GM23248 (cell line): Measurements from ENCODE around the gene P2RX3. TPM values are rescaled to one million over a fixed set of nuclear protein-coding genes. Genes with fewer than 3 reads are reported as not detected.
"Not testable (repeated sequence)": the region's sequence is repeated elsewhere in the genome, so short reads cannot be mapped to it uniquely, and the experiment has no call there.

Experiments used
- DNase-seq: peaks from one replicate; pipeline ENCODE4 v3.0.0-alpha.2; 2015
- H2AFZ ChIP-seq: fragments of 200-600 bp; sonication (generic); 2 replicates; pipeline ENCODE4 v1.6.1; 2016; ENCODE audit warnings: antibody characterized with exemption
- H3F3A ChIP-seq: fragments of 200-600 bp; sonication (generic); 2 replicates; pipeline ENCODE4 v1.6.1; 2016; ENCODE audit warnings: mild to moderate bottlenecking, antibody characterized with exemption, mixed run types; ENCODE audit not compliant: insufficient read depth
- H3K27ac ChIP-seq: fragments of 200-600 bp; sonication (generic); 2 replicates; pipeline ENCODE4 v1.5.1; 2016; ENCODE audit warnings: mild to moderate bottlenecking
- H3K27me3 ChIP-seq: fragments of 200-600 bp; sonication (generic); replicated peaks from 2 replicates; pipeline ENCODE4 v1.6.1; 2016; ENCODE audit warnings: mild to moderate bottlenecking; ENCODE audit not compliant: insufficient read depth
- H3K36me3 ChIP-seq: fragments of 200-600 bp; sonication (generic); 2 replicates; pipeline ENCODE4 v1.6.1; 2016; ENCODE audit warnings: low read depth, mild to moderate bottlenecking
- H3K4me1 ChIP-seq: fragments of 200-600 bp; sonication (generic); 2 replicates; pipeline ENCODE4 v1.6.1; 2016; ENCODE audit warnings: mild to moderate bottlenecking; ENCODE audit not compliant: insufficient read depth
- H3K4me2 ChIP-seq: fragments of 200-600 bp; sonication (generic); one replicate; pipeline ENCODE4 v1.6.1; 2016; ENCODE audit warnings: mild to moderate bottlenecking; ENCODE audit not compliant: unreplicated experiment
- H3K4me3 ChIP-seq: fragments of 200-600 bp; sonication (generic); 2 replicates; pipeline ENCODE4 v1.5.1; 2016; ENCODE audit warnings: mild to moderate bottlenecking
- H3K79me2 ChIP-seq: fragments of 200-600 bp; sonication (generic); 2 replicates; pipeline ENCODE4 v1.6.1; 2016; ENCODE audit warnings: mild to moderate bottlenecking; ENCODE audit not compliant: insufficient read depth
- H3K9ac ChIP-seq: fragments of 200-600 bp; sonication (generic); 2 replicates; pipeline ENCODE4 v1.6.1; 2016; ENCODE audit warnings: mild to moderate bottlenecking
- H3K9me2 ChIP-seq: fragments of 200-600 bp; sonication (generic); 2 replicates; pipeline ENCODE4 v1.6.1; 2016; ENCODE audit warnings: mixed run types, mild to moderate bottlenecking, moderate library complexity; ENCODE audit not compliant: insufficient read depth
- H3K9me3 ChIP-seq: fragments of 200-600 bp; sonication (generic); one replicate; pipeline ENCODE4 v1.6.1; 2017; ENCODE audit warnings: low read depth
- H4K20me1 ChIP-seq: fragments of 200-600 bp; sonication (generic); 2 replicates; pipeline ENCODE4 v1.6.0; 2016; ENCODE audit not compliant: insufficient read depth
- EZH2 ChIP-seq: fragments of 200-600 bp; sonication (generic); IDR thresholded peaks from 2 replicates; pipeline ENCODE4 v1.6.1; 2018; ENCODE audit warnings: antibody characterized with exemption, mild to moderate bottlenecking; ENCODE audit not compliant: insufficient read depth, poor library complexity, severe bottlenecking
- EZH2phosphoT487 ChIP-seq: fragments of 200-600 bp; sonication (generic); IDR thresholded peaks from 2 replicates; pipeline ENCODE4 v1.6.1; 2018; ENCODE audit warnings: antibody characterized with exemption, moderate library complexity, mild to moderate bottlenecking, low read depth; ENCODE audit not compliant: insufficient read depth
- WGBS, 2 experiments: methylation state at CpG; one replicate each; pipeline ENCODE4 v1.1.6; 2015 to 2017; ENCODE audit warnings: low lambda C conversion rate in 2 of 2, low coverage in 1 of 2; ENCODE audit errors: missing lambda C conversion rate in 2 of 2; 5-methylcytosine and 5-hydroxymethylcytosine counted together
- in situ Hi-C: fragments of 300-500 bp; cut with MboI; formaldehyde crosslinking; loops from 2 replicates; pipeline ENCODE4 v1.15.0; 2020
- polyA plus RNA-seq: library from polyadenylated mRNA; unstranded; fragments of >200 nt; fragmentation: Nextera tagmentation; extraction: Ambion mirVana; gene quantifications from 2 replicates; pipeline ENCODE4 v1.2.1, GENCODE V29; 2016
- total RNA-seq: library from RNA; depleted of rRNA; stranded (reverse); fragments of >200 nt; shearing (Covaris generic); gene quantifications from 2 replicates; pipeline ENCODE4 v1.2.3, GENCODE V29; 2014; rRNA removed

P2RX3 gene
- total RNA-seq (not detected in 2 replicates), polyA plus RNA-seq (0.10 TPM in 1 of 2 replicates, not detected in the other)

GRCh38 chr11:57338142-57338541 is at the start of gene P2RX3:
Gene P2RX3 (plus strand): TSS chr11:57338352. CDS start chr11:57338551, 199 bp downstream.
- no peak within 1 kb of the TSS for H3K27ac ChIP-seq
- no peaks in the 10 kb centered on the region for H3K9me2 ChIP-seq
- no peak within 1 kb of the TSS for H3K9ac ChIP-seq
- peaks cover 14% of the 10 kb centered on the region for H3K4me1 ChIP-seq
- 19 to 29% methylated on average over 4 of the region's 4 CpGs for WGBS, 2 experiments
- no peak within 1 kb of the TSS for H3K4me3 ChIP-seq
- peaks cover 34% of the 10 kb centered on the region for H3K79me2 ChIP-seq
- in situ Hi-C loops, result no loop called here
- H3K36me3 ChIP-seq, result no peaks in the 10 kb centered on the region
- no peak for DNase-seq
- H3K9me3 ChIP-seq, result no peaks in the 10 kb centered on the region
- TF ChIP-seq EZH2 (no peak), EZH2phosphoT487 (no peak)
- no peak within 1 kb of the TSS for H3K4me2 ChIP-seq
- no peaks in the 10 kb centered on the region for H3F3A ChIP-seq
- no peaks in the 10 kb centered on the region for H3K27me3 ChIP-seq
- no peaks in the 10 kb centered on the region for H4K20me1 ChIP-seq
- no peak within 1 kb of the TSS for H2AFZ ChIP-seq

GRCh38 chr11:57288771-57289579 is 49.2 kb upstream of the P2RX3 start:
- DNase-seq, result peak; percentile 97
- H3K27me3 ChIP-seq, result no peaks in the 10 kb centered on the region
- H3K36me3 ChIP-seq, result no peaks in the 10 kb centered on the region
- peak overlapping the region; percentile 43 for H2AFZ ChIP-seq
- 2 to 4% methylated on average over 11 of the region's 11 CpGs for WGBS, 2 experiments
- H3K27ac ChIP-seq, result peak overlapping the region; percentile 95
- TF ChIP-seq EZH2, result no peak
- peak overlapping the region; percentile 82 for H3K4me2 ChIP-seq
- in situ Hi-C loops, result no loop called here
- peak overlapping the region; percentile 73 for H3K9ac ChIP-seq
- no peaks in the 10 kb centered on the region for H3K9me3 ChIP-seq
- no peaks in the 10 kb centered on the region for H3K9me2 ChIP-seq
- peak overlapping the region; percentile 43; the same call in 1 of the 2 replicates for H3K4me3 ChIP-seq
- H3K4me1 ChIP-seq, result peaks cover 61% of the 10 kb centered on the region
- no peaks in the 10 kb centered on the region for H3K79me2 ChIP-seq
- H3F3A ChIP-seq, result peaks cover 51% of the 10 kb centered on the region
- H4K20me1 ChIP-seq, result no peaks in the 10 kb centered on the region

- in situ Hi-C loops, result no loop called here
- peaks cover 56% of the 10 kb centered on the region for H3F3A ChIP-seq
- 12 to 20% methylated on average over 1 of the region's 1 CpG for WGBS, 2 experiments
- H3K27me3 ChIP-seq, result no peaks in the 10 kb centered on the region
- peak overlapping the region; percentile 95 for H3K27ac ChIP-seq
- peak; percentile 83 for DNase-seq
- H4K20me1 ChIP-seq, result no peaks in the 10 kb centered on the region
- peaks cover 62% of the 10 kb centered on the region for H3K4me1 ChIP-seq
- peak overlapping the region; percentile 36 for H3K4me2 ChIP-seq
- H3K36me3 ChIP-seq, result no peaks in the 10 kb centered on the region
- no peaks in the 10 kb centered on the region for H3K9me3 ChIP-seq
- H3K79me2 ChIP-seq, result no peaks in the 10 kb centered on the region
- H3K9ac ChIP-seq, result peak overlapping the region; percentile 70; the same call in 1 of the 2 replicates
- H3K9me2 ChIP-seq, result no peaks in the 10 kb centered on the region
- 0 out of 2 replicates have a peak overlapping the region, but pooled peaks have one; percentile 3 for H3K4me3 ChIP-seq
- no peak overlapping the region for H2AFZ ChIP-seq
- TF ChIP-seq EZH2phosphoT487, result no peak
- TF ChIP-seq EZH2, result no peak
These were observed 47.9 kb upstream of the P2RX3 start for GRCh38 chr11:57290288-57290687.

- no peak overlapping the region for H3K4me3 ChIP-seq
- H3K4me1 ChIP-seq, result peaks cover 57% of the 10 kb centered on the region
- H3F3A ChIP-seq, result peaks cover 79% of the 10 kb centered on the region
- peak overlapping the region; percentile 81 for H3K27ac ChIP-seq
- DNase-seq, result peak; percentile 87
- H3K4me2 ChIP-seq, result peak overlapping the region; percentile 32
- no peak overlapping the region for H2AFZ ChIP-seq
- H3K9me2 ChIP-seq, result no peaks in the 10 kb centered on the region
- no peak for TF ChIP-seq EZH2
- no peak for TF ChIP-seq EZH2phosphoT487
- H3K36me3 ChIP-seq, result peaks cover 22% of the 10 kb centered on the region
- H4K20me1 ChIP-seq, result no peaks in the 10 kb centered on the region
- no peaks in the 10 kb centered on the region for H3K27me3 ChIP-seq
- WGBS, 2 experiments, result 81 to 89% methylated on average over 2 of the region's 2 CpGs
- peak overlapping the region; percentile 1; the same call in 1 of the 2 replicates for H3K9ac ChIP-seq
- in situ Hi-C loops, result no loop called here
- no peaks in the 10 kb centered on the region for H3K79me2 ChIP-seq
- no peaks in the 10 kb centered on the region for H3K9me3 ChIP-seq
These were observed 43.7 kb upstream of the P2RX3 start for GRCh38 chr11:57294225-57295131.

GRCh38 chr11:57296205-57296604 is 41.9 kb upstream of the P2RX3 start:
- Histone ChIP-seq H3F3A (peaks cover 68% of the 10 kb centered on the region), H3K36me3 (peaks cover 34% of the 10 kb centered on the region), H3K27ac (peak overlapping the region; percentile 81; the same call in 1 of the 2 replicates), H3K4me1 (peaks cover 40% of the 10 kb centered on the region)
- in situ Hi-C loops, H3K9me3 ChIP-seq, H3K4me2 ChIP-seq, H3K9ac ChIP-seq, H3K4me3 ChIP-seq, H3K9me2 ChIP-seq, H4K20me1 ChIP-seq, DNase-seq, H2AFZ ChIP-seq, H3K79me2 ChIP-seq, H3K27me3 ChIP-seq: not testable (repeated sequence)
- 94 to 96% methylated on average over 3 of the region's 3 CpGs for WGBS, 2 experiments
